ENCODE results near the gene MINAR2. TPM values are rescaled to one million over a fixed set of nuclear protein-coding genes. Genes with fewer than 3 reads are reported as not detected.

Gene MINAR2
- total and polyA plus RNA-seq, 10 donors: not detected

- H3K9me3 ChIP-seq: no peaks in the 10 kb centered on the region
- no peaks in the 10 kb centered on the region for H3K27me3 ChIP-seq (replicated peaks in 1 of 7)
- H3K27ac ChIP-seq: no peak overlapping the region
- TF ChIP-seq CTCF (IDR thresholded peaks at IDR 0.05 in 8 of 11, conservative IDR thresholded peaks at IDR 0.05 in 3 of 11): no peak
- TF ChIP-seq POLR2A (IDR thresholded peaks at IDR 0.05): no peak
- no peak for TF ChIP-seq POLR2AphosphoS5 (IDR thresholded peaks at IDR 0.05)
- no peaks in the 10 kb centered on the region for H3K4me1 ChIP-seq
- no peaks in the 10 kb centered on the region for H3K36me3 ChIP-seq
- intact Hi-C loops (cut with DNase I; ENCODE audit: low total_unique reads): no loop called here
- no peak overlapping the region for H3K4me3 ChIP-seq
- DNase-seq: no peak
These were observed 30.1 kb upstream of the MINAR2 start for GRCh38 chr5:129717751-129718310.

- no peaks in the 10 kb centered on the region for H3K27me3 ChIP-seq (replicated peaks in 1 of 7)
- no peak for TF ChIP-seq POLR2AphosphoS5 (IDR thresholded peaks at IDR 0.05)
- intact Hi-C loops (cut with DNase I; ENCODE audit: low total_unique reads): no loop called here
- whole genome bisulfite sequencing, 5 donors: 79 to 96% (median 85%) methylated on average over 1 of the region's 1 CpG
- H3K36me3 ChIP-seq: no peaks in the 10 kb centered on the region
- no peak overlapping the region for H3K4me3 ChIP-seq
- H3K9me3 ChIP-seq: no peaks in the 10 kb centered on the region
- no peak for DNase-seq
- no peaks in the 10 kb centered on the region for H3K4me1 ChIP-seq
- H3K27ac ChIP-seq: no peak overlapping the region
These were observed 29.3 kb upstream of the MINAR2 start for GRCh38 chr5:129718471-129719090.

- Histone ChIP-seq H3K36me3 (no peaks in the 10 kb centered on the region), H3K9me3 (no peaks in the 10 kb centered on the region), H3K4me1 (no peaks in the 10 kb centered on the region), H3K4me3 (no peak overlapping the region), H3K27ac (no peak overlapping the region), H3K27me3 (replicated peaks in 1 of 7) (no peaks in the 10 kb centered on the region)
- intact Hi-C loops (cut with DNase I; ENCODE audit: low total_unique reads): no loop called here
- 30 to 45% (median 36%) methylated on average over 2 of the region's 2 CpGs for WGBS, 5 donors
- no peak for DNase-seq
- TF ChIP-seq POLR2A (IDR thresholded peaks at IDR 0.05): no peak
- no peak for TF ChIP-seq POLR2AphosphoS5 (IDR thresholded peaks at IDR 0.05)
- no peak for TF ChIP-seq CTCF (IDR thresholded peaks at IDR 0.05 in 8 of 11, conservative IDR thresholded peaks at IDR 0.05 in 3 of 11)
These were observed 23.7 kb upstream of the MINAR2 start for GRCh38 chr5:129724222-129724621.

DNA sequence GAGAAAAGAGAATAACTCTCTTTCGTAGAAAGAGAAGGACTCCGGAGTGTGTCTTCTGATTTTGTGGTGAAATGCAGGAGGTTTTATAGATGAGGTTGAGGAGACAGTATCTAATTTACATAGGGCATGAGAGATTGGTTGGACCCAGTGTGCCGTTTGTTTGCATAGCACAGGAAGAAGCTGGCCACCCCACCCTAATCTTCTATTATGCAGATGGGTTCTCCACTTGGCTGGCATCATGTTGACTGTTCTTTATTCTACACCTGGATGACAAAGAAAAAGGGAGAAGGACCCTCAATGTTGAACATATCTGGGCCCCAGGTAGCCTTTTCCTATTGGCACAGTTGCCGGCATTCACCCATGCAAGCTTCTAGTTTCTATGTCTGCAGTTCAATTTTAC, 23.2 kb upstream of the MINAR2 start:
- Histone ChIP-seq H3K9me3 (no peaks in the 10 kb centered on the region), H3K27me3 (replicated peaks in 1 of 7) (no peaks in the 10 kb centered on the region), H3K27ac (no peak overlapping the region), H3K4me3 (no peak overlapping the region), H3K36me3 (no peaks in the 10 kb centered on the region), H3K4me1 (no peaks in the 10 kb centered on the region)
- TF ChIP-seq POLR2AphosphoS5 (IDR thresholded peaks at IDR 0.05): no peak
- TF ChIP-seq CTCF (IDR thresholded peaks at IDR 0.05 in 8 of 11, conservative IDR thresholded peaks at IDR 0.05 in 3 of 11): no peak
- no peak for TF ChIP-seq POLR2A (IDR thresholded peaks at IDR 0.05)
- DNase-seq: no peak
- intact Hi-C loops (cut with DNase I; ENCODE audit: low total_unique reads): no loop called here
- 86 to 94% (median 91%) methylated on average over 4 of the region's 4 CpGs for WGBS, 5 donors
